HepG2 (cell line): Measurements from ENCODE around the gene HLA-DRB1. TPM values are rescaled to one million over a fixed set of nuclear protein-coding genes. Genes with fewer than 3 reads are reported as not detected.

Source experiments
- ATAC-seq: fragments of 200-7000 bp; cut with Tn5 transposase; 3 replicates; pipeline ENCODE4 v1.9.1; 2020; ENCODE audit warnings: mild to moderate bottlenecking, moderate library complexity
- BruUV-seq: library from RNA; stranded (reverse); fragments of 400-500 nt; replicated peaks from 2 replicates; lab custom pipeline; 2021; lab: Mats Ljungman, UMichigan
- CTCF ChIA-PET: fragments of 300-600 bp; formaldehyde crosslinking; extraction: SDS; loops from one replicate; lab custom pipeline; 2021; ENCODE audit warnings: low total read pairs, inconsistent platforms, low intra/inter-chr PET ratio; lab: Yijun Ruan, JAX
- POLR2A ChIA-PET: fragments of 350-600 bp; sonication (Branson Sonifier 250); formaldehyde crosslinking; loops from one replicate; lab custom pipeline; 2020; ENCODE audit warnings: antibody characterized with exemption, inconsistent platforms; lab: Yijun Ruan, JAX
- DNase-seq: peaks from one replicate; pipeline ENCODE4 v3.0.0-alpha.2; 2015; ENCODE audit warnings: low spot score
- FAIRE-seq: peaks from 3 replicates; lab custom pipeline; 2011; peaks lifted over from hg19 to GRCh38; lab: Jason Lieb, UNC
- H2AFZ ChIP-seq: one replicate; pipeline ENCODE4 v1.6.1; 2011; ENCODE audit warnings: low read length, inconsistent platforms
- H3K27ac ChIP-seq: fragments of 300-600 bp; 3 replicates; pipeline ENCODE4 v1.8.0; 2011; ENCODE audit warnings: mixed run types, mild to moderate bottlenecking, mixed read lengths, low read length, inconsistent platforms; ENCODE audit not compliant: insufficient read depth; ENCODE audit errors: extremely low read length
- H3K27me3 ChIP-seq, 2 experiments: fragments of 200-600 bp in 1 of 2; 2 replicates in 1 of 2; 3 replicates in 1 of 2; pipeline versions ENCODE4 v1.6.0 to v1.8.0; 2011; ENCODE audit warnings: low read length in 2 of 2, mild to moderate bottlenecking in 2 of 2, moderate library complexity in 2 of 2, inconsistent platforms in 1 of 2; ENCODE audit not compliant: insufficient read depth in 2 of 2, control insufficient read depth in 1 of 2
- H3K36me3 ChIP-seq, 2 experiments: fragments of 200-600 bp in 1 of 2; replicated peaks in 1 of 2; 2 replicates in 1 of 2; 3 replicates in 1 of 2; pipeline versions ENCODE4 v1.5.1 to v1.8.0; 2011; ENCODE audit warnings: low read length in 2 of 2, inconsistent platforms in 1 of 2; ENCODE audit not compliant: insufficient read depth in 2 of 2, control insufficient read depth in 1 of 2
- H3K4me1 ChIP-seq: 2 replicates; pipeline ENCODE4 v1.5.1; 2012; ENCODE audit warnings: low read length, inconsistent platforms; ENCODE audit not compliant: insufficient read depth
- H3K4me2 ChIP-seq: 2 replicates; pipeline ENCODE4 v1.6.0; 2011; ENCODE audit warnings: low read depth, low read length, inconsistent platforms
- H3K4me3 ChIP-seq, 3 experiments: fragments of 200-600 bp in 1 of 3; sonication (generic), shearing (Covaris generic) in 1 of 3; replicated peaks in 1 of 3; 2 replicates each; pipeline ENCODE4 v1.5.1; 2011 to 2016; ENCODE audit warnings: low read length in 3 of 3, inconsistent platforms in 2 of 3, low read depth in 2 of 3, mild to moderate bottlenecking in 2 of 3, control low read depth in 1 of 3, mixed read lengths in 1 of 3; ENCODE audit not compliant: insufficient read depth in 1 of 3
- H3K79me2 ChIP-seq: one replicate; pipeline ENCODE4 v1.6.1; 2011; ENCODE audit warnings: low read length, inconsistent platforms; ENCODE audit not compliant: insufficient read depth
- H3K9ac ChIP-seq: 2 replicates; pipeline ENCODE4 v1.6.0; 2011; ENCODE audit warnings: mild to moderate bottlenecking, low read depth, low read length, inconsistent platforms; ENCODE audit not compliant: insufficient read depth
- H3K9me3 ChIP-seq: 2 replicates; pipeline ENCODE4 v1.5.1; 2012; ENCODE audit warnings: mild to moderate bottlenecking, low read length
- H4K20me1 ChIP-seq: 2 replicates; pipeline ENCODE4 v1.6.0; 2011; ENCODE audit warnings: inconsistent platforms, mild to moderate bottlenecking, low read length, moderate library complexity; ENCODE audit not compliant: insufficient read depth
- AHDC1 ChIP-seq: sonication (generic); formaldehyde crosslinking; IDR thresholded peaks from 2 replicates; pipeline ENCODE4 v1.5.1; 2020; ENCODE audit warnings: mild to moderate bottlenecking, missing genetic modification reagents, borderline replicate concordance
- CAMTA2 ChIP-seq: sonication (generic); formaldehyde crosslinking; IDR thresholded peaks from 2 replicates; pipeline ENCODE4 v1.4.0; 2020; ENCODE audit warnings: mild to moderate bottlenecking, missing genetic modification reagents, borderline replicate concordance
- FOXO4 ChIP-seq: sonication (generic); formaldehyde crosslinking; conservative IDR thresholded peaks from 2 replicates; pipeline ENCODE4 v1.8.1; 2023; ENCODE audit warnings: missing genetic modification reagents
- MAFF ChIP-seq: IDR thresholded peaks from 2 replicates; pipeline ENCODE4 v1.6.1; 2011; ENCODE audit warnings: low read depth, low read length, improper control_type of control experiment
- RBFOX2 ChIP-seq: fragments of 200-400 bp; formaldehyde crosslinking; IDR thresholded peaks from 2 replicates; pipeline ENCODE4 v1.6.1; 2017; ENCODE audit warnings: low read depth, mild to moderate bottlenecking, low read length
- RFX3 ChIP-seq: IDR thresholded peaks from 2 replicates; pipeline ENCODE4 v1.6.1; 2016; ENCODE audit warnings: missing biosample characterization, missing genetic modification reagents
- RORA ChIP-seq: sonication (generic); formaldehyde crosslinking; IDR thresholded peaks from 2 replicates; pipeline ENCODE4 v1.5.0; 2020; ENCODE audit warnings: mild to moderate bottlenecking, missing genetic modification reagents, moderate library complexity
- SKI ChIP-seq: fragments of 450-650 bp; IDR thresholded peaks from one replicate; pipeline ENCODE4 v1.6.1; 2018; ENCODE audit warnings: mild to moderate bottlenecking; ENCODE audit not compliant: partially characterized antibody
- SKIL ChIP-seq: sonication (generic); formaldehyde crosslinking; IDR thresholded peaks from 2 replicates; pipeline ENCODE4 v1.8.0; 2022; ENCODE audit warnings: missing genetic modification reagents, mild to moderate bottlenecking, moderate library complexity, borderline replicate concordance
- SNAI1 ChIP-seq: sonication (generic); formaldehyde crosslinking; IDR thresholded peaks from 2 replicates; pipeline ENCODE4 v1.5.0; 2020; ENCODE audit warnings: mild to moderate bottlenecking, missing genetic modification reagents, borderline replicate concordance
- SOX5 ChIP-seq: IDR thresholded peaks from 2 replicates; pipeline ENCODE4 v1.6.1; 2016; ENCODE audit warnings: borderline replicate concordance
- ZNF431 ChIP-seq: sonication (generic); formaldehyde crosslinking; IDR thresholded peaks from 2 replicates; pipeline ENCODE4 v1.9.0; 2022; ENCODE audit warnings: missing genetic modification reagents, low read depth, mild to moderate bottlenecking, borderline replicate concordance
- ZNF800 ChIP-seq: sonication (generic); formaldehyde crosslinking; IDR thresholded peaks from 2 replicates; pipeline ENCODE4 v1.4.0; 2020; ENCODE audit warnings: missing genetic modification reagents
- WGBS: methylation state at CpG from one replicate; pipeline ENCODE4 v1.1.6; 2017; ENCODE audit warnings: low lambda C conversion rate; 5-methylcytosine and 5-hydroxymethylcytosine counted together
- in situ Hi-C: cut with HindIII; loops from 2 replicates; pipeline ENCODE4 v1.10.0; 2017; ENCODE audit warnings: low pct_unique_long_range_greater_than_20kb; ENCODE audit not compliant: extremely low pct_ligation_motif_present
- intact Hi-C: fragments of 100-400 bp; cut with micrococcal nuclease; formaldehyde crosslinking; loops from one replicate; pipeline ENCODE4 v1.10.0; 2022; ENCODE audit not compliant: unreplicated experiment
- polyA plus RNA-seq, 8 experiments: library from polyadenylated mRNA; depleted of rRNA in 3 of 8; stranded (reverse) in 7 of 8; unstranded in 1 of 8; fragments of >200 nt; fragmentation: Illumina TruSeq in 4 of 8; extraction: Trizol in 4 of 8; gene quantifications; 2 replicates each; pipeline versions ENCODE4 v1.2.1 to v1.2.3, GENCODE V29; 2011 to 2016; ENCODE audit warnings: low read depth in 4 of 8, missing spikeins in 1 of 8, mixed read lengths in 1 of 8; ENCODE audit not compliant: insufficient read depth in 1 of 8
- total RNA-seq, 5 experiments: library from RNA; depleted of rRNA; stranded (reverse); fragments of >200 nt; fragmentation: Illumina TruSeq; extraction: Trizol; gene quantifications; 2 replicates each; pipeline ENCODE4 v1.2.3, GENCODE V29; 2016; ENCODE audit warnings: low read depth in 1 of 5

The HLA-DRB1 gene
- total and polyA plus RNA-seq, 2 of the 13 experiments (the other 11 are each of a cell fraction or from before 2014, with no cell fraction given) = 0.09 TPM; not detected in 1

- no peaks in the 10 kb centered on the region for H3K36me3 ChIP-seq
- H3K4me2 ChIP-seq = no peak overlapping the region
- ATAC-seq (no peak), DNase-seq (no peak), FAIRE-seq (no peak)
- 36% methylated on average over 12 of the region's 13 CpGs for WGBS
- H3K79me2 ChIP-seq = no peaks in the 10 kb centered on the region
- BruUV-seq = no TSS peak
- H3K9me3 ChIP-seq = no peaks in the 10 kb centered on the region
- intact Hi-C loops = loop anchor here (1.0 kb wide), 1 partner anchor 26 kb away; no protein-coding TSS in a partner anchor
- H3K27me3 ChIP-seq = peaks cover 0 to 6% of the 10 kb centered on the region in 2 experiments; a peak in 1 of 5 replicates
- 0 out of 2 replicates have a peak, but pooled peaks cover 6% of the 10 kb centered on the region for H3K4me1 ChIP-seq
- ChIA-PET POLR2A (no interaction called here), CTCF (no interaction called here)
- no peak overlapping the region for H2AFZ ChIP-seq
- no peak overlapping the region for H3K9ac ChIP-seq
- no peaks in the 10 kb centered on the region for H4K20me1 ChIP-seq
- no peak overlapping the region for H3K27ac ChIP-seq
- no peak overlapping the region for H3K4me3 ChIP-seq
- in situ Hi-C loops = no loop called here
- TF ChIP-seq ZNF431 (CRISPR knock-in tag) = no peak
- no peak for TF ChIP-seq SKI
- TF ChIP-seq FOXO4 (CRISPR knock-in tag) = no peak
- TF ChIP-seq RBFOX2 = no peak
- TF ChIP-seq SOX5 (CRISPR knock-in tag) = no peak
- no peak for TF ChIP-seq RORA (CRISPR knock-in tag)
- no peak for TF ChIP-seq SKIL
- TF ChIP-seq RFX3 (CRISPR knock-in tag) = no peak
- no peak for TF ChIP-seq CAMTA2 (CRISPR knock-in tag)
- no peak for TF ChIP-seq MAFF
- TF ChIP-seq SNAI1 (CRISPR knock-in tag) = no peak
- TF ChIP-seq ZNF800 = no peak
- TF ChIP-seq AHDC1 (CRISPR knock-in tag) = no peak
Observed at GRCh38 chr6:32558426-32559057, 31.1 kb downstream of the HLA-DRB1 start.
